ENCODE results near the gene PHACTR1. TPM values are rescaled to one million over a fixed set of nuclear protein-coding genes. Genes with fewer than 3 reads are reported as not detected.
A peak's percentile ranks its signal among the peaks of the same experiment; 100 is the strongest.

The PHACTR1 gene
- total RNA-seq, 1 experiment from 2014 or later, result 5.2 TPM

GRCh38 chr6:13285705-13286104 lies 569.1 kb downstream of the PHACTR1 start:
- no peak overlapping the region for H3K4me3 ChIP-seq (ENCODE audit: low read length)
- peaks cover 20% of the 10 kb centered on the region for H3K4me1 ChIP-seq (ENCODE audit: low read length)
- H2AFZ ChIP-seq (ENCODE audit: low read length), result no peak overlapping the region
- H3K36me3 ChIP-seq (ENCODE audit: insufficient read depth, low read length), result no peaks in the 10 kb centered on the region
- no peaks in the 10 kb centered on the region for H3K79me2 ChIP-seq (ENCODE audit: low read length)
- H3K27me3 ChIP-seq (ENCODE audit: low read length), result no peaks in the 10 kb centered on the region
- H3K4me2 ChIP-seq (ENCODE audit: low read depth, low read length, poor library complexity, severe bottlenecking), result no peak overlapping the region
- no peaks in the 10 kb centered on the region for H3K9me2 ChIP-seq (replicated peaks; ENCODE audit: insufficient read depth, low read length)
- no peaks in the 10 kb centered on the region for H3K9me3 ChIP-seq (ENCODE audit: low read length)
- H3K27ac ChIP-seq (ENCODE audit: low read length), result no peak overlapping the region
- no peak overlapping the region for H3K9ac ChIP-seq (ENCODE audit: low read length)
- DNase-seq, result no peak
- no peaks in the 10 kb centered on the region for H4K20me1 ChIP-seq (ENCODE audit: insufficient read depth, low read depth, low read length)

DNA sequence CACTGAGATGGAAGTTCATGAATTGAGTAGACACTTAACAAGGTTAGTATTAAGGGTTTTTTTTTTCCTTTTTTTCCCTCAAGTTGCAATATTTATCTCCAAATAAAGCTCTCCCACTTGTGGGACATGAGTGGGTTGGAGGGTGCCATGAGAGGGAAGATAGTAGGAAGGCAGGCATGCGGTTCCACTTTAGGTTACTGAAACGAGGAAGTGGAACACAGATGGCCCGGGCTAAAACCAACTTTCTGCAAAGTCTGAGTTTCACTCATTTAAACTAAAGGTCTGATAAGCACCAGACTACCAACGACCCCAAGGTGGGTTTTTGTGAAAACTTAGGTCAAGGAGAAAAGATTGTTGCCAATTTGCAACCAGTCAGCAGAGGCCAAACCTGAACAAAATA lies 569.6 kb downstream of the PHACTR1 start:
- Histone ChIP-seq H2AFZ (ENCODE audit: low read length) (no peak overlapping the region), H3K9ac (ENCODE audit: low read length) (no peak overlapping the region), H3K4me2 (ENCODE audit: low read depth, low read length, poor library complexity, severe bottlenecking) (no peak overlapping the region), H3K4me3 (ENCODE audit: low read length) (no peak overlapping the region), H4K20me1 (ENCODE audit: insufficient read depth, low read depth, low read length) (no peaks in the 10 kb centered on the region), H3K27ac (ENCODE audit: low read length) (no peak overlapping the region), H3K36me3 (ENCODE audit: insufficient read depth, low read length) (no peaks in the 10 kb centered on the region), H3K27me3 (ENCODE audit: low read length) (no peaks in the 10 kb centered on the region), H3K9me3 (ENCODE audit: low read length) (no peaks in the 10 kb centered on the region), H3K79me2 (ENCODE audit: low read length) (no peaks in the 10 kb centered on the region), H3K9me2 (replicated peaks; ENCODE audit: insufficient read depth, low read length) (no peaks in the 10 kb centered on the region), H3K4me1 (ENCODE audit: low read length) (peaks cover 20% of the 10 kb centered on the region)
- peak; percentile 55 for DNase-seq

- no peaks in the 10 kb centered on the region for H3K36me3 ChIP-seq (ENCODE audit: insufficient read depth, low read length)
- no peaks in the 10 kb centered on the region for H3K9me2 ChIP-seq (replicated peaks; ENCODE audit: insufficient read depth, low read length)
- no peaks in the 10 kb centered on the region for H4K20me1 ChIP-seq (ENCODE audit: insufficient read depth, low read depth, low read length)
- H3K4me2 ChIP-seq (ENCODE audit: low read depth, low read length, poor library complexity, severe bottlenecking), result no peak overlapping the region
- no peak for DNase-seq
- no peak overlapping the region for H3K9ac ChIP-seq (ENCODE audit: low read length)
- no peak overlapping the region for H2AFZ ChIP-seq (ENCODE audit: low read length)
- no peaks in the 10 kb centered on the region for H3K27me3 ChIP-seq (ENCODE audit: low read length)
- peaks cover 20% of the 10 kb centered on the region for H3K4me1 ChIP-seq (ENCODE audit: low read length)
- H3K27ac ChIP-seq (ENCODE audit: low read length), result no peak overlapping the region
- H3K9me3 ChIP-seq (ENCODE audit: low read length), result no peaks in the 10 kb centered on the region
- H3K79me2 ChIP-seq (ENCODE audit: low read length), result no peaks in the 10 kb centered on the region
- H3K4me3 ChIP-seq (ENCODE audit: low read length), result no peak overlapping the region
Observed at GRCh38 chr6:13287104-13287503, 570.5 kb downstream of the PHACTR1 start.

- H3K4me2 ChIP-seq (ENCODE audit: low read depth, low read length, poor library complexity, severe bottlenecking), result no peak overlapping the region
- H3K79me2 ChIP-seq (ENCODE audit: low read length), result no peaks in the 10 kb centered on the region
- no peaks in the 10 kb centered on the region for H4K20me1 ChIP-seq (ENCODE audit: insufficient read depth, low read depth, low read length)
- H3K4me3 ChIP-seq (ENCODE audit: low read length), result no peak overlapping the region
- H3K27me3 ChIP-seq (ENCODE audit: low read length), result no peaks in the 10 kb centered on the region
- no peak overlapping the region for H2AFZ ChIP-seq (ENCODE audit: low read length)
- H3K27ac ChIP-seq (ENCODE audit: low read length), result no peak overlapping the region
- H3K36me3 ChIP-seq (ENCODE audit: insufficient read depth, low read length), result no peaks in the 10 kb centered on the region
- peaks cover 13% of the 10 kb centered on the region for H3K4me1 ChIP-seq (ENCODE audit: low read length)
- no peak overlapping the region for H3K9ac ChIP-seq (ENCODE audit: low read length)
- no peaks in the 10 kb centered on the region for H3K9me2 ChIP-seq (replicated peaks; ENCODE audit: insufficient read depth, low read length)
- no peaks in the 10 kb centered on the region for H3K9me3 ChIP-seq (ENCODE audit: low read length)
- DNase-seq, result no peak
Observed at GRCh38 chr6:13288481-13288880, 571.9 kb downstream of the PHACTR1 start.

DNA sequence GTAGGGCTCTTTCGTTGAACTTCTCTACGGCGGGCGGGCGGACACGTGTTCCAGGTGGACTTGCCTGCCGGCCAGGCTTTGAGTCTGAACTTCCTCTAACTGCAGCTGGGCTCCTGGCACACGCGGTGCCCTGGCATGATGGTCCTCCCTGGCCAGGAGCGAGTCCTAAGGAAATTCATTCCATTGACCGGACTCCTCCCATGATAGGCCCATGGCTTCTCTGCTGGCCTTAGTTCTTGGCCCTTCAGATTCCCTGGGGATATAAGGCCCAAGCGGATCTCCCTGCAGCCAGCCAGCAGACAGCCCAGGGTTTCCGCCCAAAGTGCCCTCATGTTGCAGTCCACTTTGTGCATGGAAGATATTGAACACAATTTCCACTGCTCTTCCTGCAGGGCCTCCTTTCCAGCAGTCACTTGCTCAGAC lies 572.4 kb downstream of the PHACTR1 start:
- no peak for DNase-seq
- Histone ChIP-seq H3K4me1 (ENCODE audit: low read length) (peaks cover 13% of the 10 kb centered on the region), H3K79me2 (ENCODE audit: low read length) (no peaks in the 10 kb centered on the region), H3K9me2 (replicated peaks; ENCODE audit: insufficient read depth, low read length) (no peaks in the 10 kb centered on the region), H3K9me3 (ENCODE audit: low read length) (no peaks in the 10 kb centered on the region), H3K36me3 (ENCODE audit: insufficient read depth, low read length) (no peaks in the 10 kb centered on the region), H3K4me3 (ENCODE audit: low read length) (no peak overlapping the region), H4K20me1 (ENCODE audit: insufficient read depth, low read depth, low read length) (no peaks in the 10 kb centered on the region), H3K27me3 (ENCODE audit: low read length) (no peaks in the 10 kb centered on the region), H3K27ac (ENCODE audit: low read length) (no peak overlapping the region), H3K4me2 (ENCODE audit: low read depth, low read length, poor library complexity, severe bottlenecking) (no peak overlapping the region), H2AFZ (ENCODE audit: low read length) (no peak overlapping the region), H3K9ac (ENCODE audit: low read length) (no peak overlapping the region)

DNA sequence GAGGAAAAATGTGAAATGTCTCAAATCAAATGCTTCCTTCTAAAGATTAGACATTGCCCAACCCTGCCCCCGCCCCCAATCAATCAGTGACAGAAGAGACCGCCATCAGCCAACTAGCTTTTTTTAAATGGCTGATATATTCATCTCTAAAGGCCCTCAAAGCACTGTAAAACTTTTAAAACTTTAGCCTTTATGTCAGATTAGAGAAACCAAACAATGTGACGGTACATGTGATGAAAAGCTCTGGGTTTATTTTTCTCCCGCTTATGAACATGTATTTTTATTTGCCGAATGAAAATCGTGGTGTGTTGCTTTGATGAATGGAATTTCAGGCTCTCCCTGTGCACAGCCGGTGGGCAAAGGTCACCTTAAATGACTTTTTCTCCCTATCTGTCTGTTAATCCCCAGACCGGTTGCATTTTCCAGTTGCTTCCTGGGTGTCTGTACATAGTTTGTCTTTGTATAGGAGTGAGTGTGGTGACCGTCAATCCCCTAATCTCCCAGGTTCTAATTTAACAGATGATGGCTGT lies 573.3 kb downstream of the PHACTR1 start:
- Histone ChIP-seq H3K27ac (ENCODE audit: low read length) (no peak overlapping the region), H2AFZ (ENCODE audit: low read length) (no peak overlapping the region), H3K4me3 (ENCODE audit: low read length) (no peak overlapping the region), H3K27me3 (ENCODE audit: low read length) (no peaks in the 10 kb centered on the region), H3K36me3 (ENCODE audit: insufficient read depth, low read length) (no peaks in the 10 kb centered on the region), H3K9me2 (replicated peaks; ENCODE audit: insufficient read depth, low read length) (no peaks in the 10 kb centered on the region), H3K9ac (ENCODE audit: low read length) (no peak overlapping the region), H3K9me3 (ENCODE audit: low read length) (no peaks in the 10 kb centered on the region), H3K79me2 (ENCODE audit: low read length) (no peaks in the 10 kb centered on the region), H4K20me1 (ENCODE audit: insufficient read depth, low read depth, low read length) (no peaks in the 10 kb centered on the region), H3K4me2 (ENCODE audit: low read depth, low read length, poor library complexity, severe bottlenecking) (no peak overlapping the region), H3K4me1 (ENCODE audit: low read length) (peaks cover 13% of the 10 kb centered on the region)
- no peak for DNase-seq

DNA sequence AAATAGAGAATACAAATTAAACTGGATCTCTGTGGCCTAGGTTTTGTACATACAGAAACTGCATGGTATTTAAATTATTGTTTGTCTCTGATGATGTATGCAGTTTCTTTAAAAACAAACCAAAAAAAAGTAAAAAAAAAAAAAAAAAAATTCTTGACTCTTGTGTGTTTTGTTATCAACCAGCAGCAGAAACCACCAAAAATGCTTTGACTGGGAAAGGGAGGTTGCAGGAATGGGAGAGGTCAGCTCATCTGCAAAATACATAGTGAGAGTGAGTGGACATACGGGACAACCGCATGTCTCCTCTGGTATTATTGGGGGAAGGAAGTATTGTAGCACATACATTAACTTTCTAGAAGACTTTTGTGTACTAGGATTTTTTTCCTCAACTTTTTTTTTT lies 573.8 kb downstream of the PHACTR1 start:
- Histone ChIP-seq H3K27me3 (ENCODE audit: low read length) (no peaks in the 10 kb centered on the region), H3K27ac (ENCODE audit: low read length) (no peak overlapping the region), H3K79me2 (ENCODE audit: low read length) (no peaks in the 10 kb centered on the region), H3K4me3 (ENCODE audit: low read length) (no peak overlapping the region), H3K4me1 (ENCODE audit: low read length) (peaks cover 13% of the 10 kb centered on the region), H4K20me1 (ENCODE audit: insufficient read depth, low read depth, low read length) (no peaks in the 10 kb centered on the region), H3K9me3 (ENCODE audit: low read length) (no peaks in the 10 kb centered on the region), H3K36me3 (ENCODE audit: insufficient read depth, low read length) (no peaks in the 10 kb centered on the region), H2AFZ (ENCODE audit: low read length) (no peak overlapping the region), H3K9me2 (replicated peaks; ENCODE audit: insufficient read depth, low read length) (no peaks in the 10 kb centered on the region), H3K9ac (ENCODE audit: low read length) (no peak overlapping the region), H3K4me2 (ENCODE audit: low read depth, low read length, poor library complexity, severe bottlenecking) (no peak overlapping the region)
- no peak for DNase-seq

DNA sequence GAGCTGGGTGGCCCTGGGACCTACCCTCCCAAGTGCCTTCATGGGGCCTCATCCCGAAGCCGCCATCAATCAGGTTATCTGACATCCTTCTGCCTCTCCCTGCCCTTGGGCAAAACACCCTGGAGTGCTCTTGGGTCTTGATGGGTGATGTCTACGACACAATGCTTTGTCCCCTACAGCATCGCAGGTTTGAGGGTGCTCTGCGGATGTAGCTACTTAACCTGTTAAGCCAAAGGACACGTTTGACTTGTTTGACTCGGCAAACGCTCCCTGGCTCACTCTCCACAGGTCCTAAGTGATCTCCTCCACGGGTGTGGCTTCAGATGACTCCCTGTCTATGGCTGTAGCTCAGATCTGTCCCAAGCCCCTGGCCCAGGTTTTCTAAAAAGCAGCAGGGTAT lies 576.2 kb downstream of the PHACTR1 start:
- no peak overlapping the region for H3K4me3 ChIP-seq (ENCODE audit: low read length)
- no peak for DNase-seq

More for the DNA sequence above, 576.2 kb downstream of the PHACTR1 start:
- Histone ChIP-seq H3K9me3 (ENCODE audit: low read length) (no peaks in the 10 kb centered on the region), H4K20me1 (ENCODE audit: insufficient read depth, low read depth, low read length) (no peaks in the 10 kb centered on the region), H3K4me1 (ENCODE audit: low read length) (peaks cover 11% of the 10 kb centered on the region), H3K9me2 (replicated peaks; ENCODE audit: insufficient read depth, low read length) (no peaks in the 10 kb centered on the region), H3K36me3 (ENCODE audit: insufficient read depth, low read length) (no peaks in the 10 kb centered on the region), H3K27me3 (ENCODE audit: low read length) (no peaks in the 10 kb centered on the region), H3K79me2 (ENCODE audit: low read length) (no peaks in the 10 kb centered on the region), H3K27ac (ENCODE audit: low read length) (no peak overlapping the region), H2AFZ (ENCODE audit: low read length) (no peak overlapping the region), H3K9ac (ENCODE audit: low read length) (no peak overlapping the region), H3K4me2 (ENCODE audit: low read depth, low read length, poor library complexity, severe bottlenecking) (no peak overlapping the region)
